GM12892 (cell line): ENCODE results near the gene ZC2HC1B.
"Not testable (repeated sequence)": the region's sequence is repeated elsewhere in the genome, so short reads cannot be mapped to it uniquely, and the experiment has no call there.

Source experiments
- POLR2A ChIP-seq: IDR thresholded peaks from 2 replicates; pipeline ENCODE4 v1.6.1; 2011; ENCODE audit warnings: low read depth, low read length, control low read depth
- POLR2AphosphoS5 ChIP-seq: IDR thresholded peaks from 2 replicates; pipeline ENCODE4 v1.6.1; 2011; ENCODE audit warnings: low read depth, low read length, control low read depth
- TAF1 ChIP-seq: IDR thresholded peaks from 2 replicates; pipeline ENCODE4 v1.6.1; 2011; ENCODE audit warnings: low read depth, mild to moderate bottlenecking, control low read depth, low read length, borderline replicate concordance

GRCh38 chr6:143873600-143873999, 9.3 kb downstream of the ZC2HC1B start:
- not testable (repeated sequence) for TF ChIP-seq POLR2AphosphoS5, TAF1, POLR2A
